SK-N-SH (cell line): Measurements from ENCODE around the gene SH3D21. TPM values are rescaled to one million over a fixed set of nuclear protein-coding genes. Genes with fewer than 3 reads are reported as not detected.

Experiments
- CTCF ChIA-PET: fragments of 300-600, 350-600 bp; formaldehyde crosslinking; extraction: SDS; loops from one replicate; lab custom pipeline; 2021; lab: Yijun Ruan, JAX
- POLR2A ChIA-PET: fragments of 350-600 bp; sonication (Branson Sonifier 250); formaldehyde crosslinking; extraction: SDS; loops from one replicate; lab custom pipeline; 2020; ENCODE audit warnings: antibody characterized with exemption, inconsistent platforms; lab: Yijun Ruan, JAX
- DNase-seq: peaks from one replicate; pipeline ENCODE4 v3.0.0; 2012
- H2AFZ ChIP-seq: fragments of 200-600 bp; sonication (generic); 2 replicates; pipeline ENCODE4 v1.8.1; 2016; ENCODE audit warnings: antibody characterized with exemption, mild to moderate bottlenecking, low read depth
- H3F3A ChIP-seq: fragments of 200-600 bp; sonication (generic); replicated peaks from 2 replicates; pipeline ENCODE3; 2016; ENCODE audit warnings: antibody characterized with exemption, mild to moderate bottlenecking; ENCODE audit not compliant: insufficient read depth
- H3K27ac ChIP-seq, 2 experiments: fragments of 200-500 bp in 1 of 2; fragments of 200-600 bp in 1 of 2; sonication (Bioruptor generic) in 1 of 2; sonication (generic), shearing (Covaris generic) in 1 of 2; 2 replicates each; pipeline versions ENCODE4 v1.5.1 to v1.6.1; 2014 to 2016; ENCODE audit warnings: low read depth in 2 of 2, inconsistent platforms in 1 of 2, low read length in 1 of 2, mild to moderate bottlenecking in 1 of 2, mixed read lengths in 1 of 2
- H3K27me3 ChIP-seq: fragments of 200-600 bp; sonication (generic), shearing (Covaris generic); 2 replicates; pipeline ENCODE4 v1.6.1; 2016; ENCODE audit warnings: mixed run types; ENCODE audit not compliant: insufficient read depth
- H3K36me3 ChIP-seq, 2 experiments: fragments of 200-500 bp in 1 of 2; fragments of 200-600 bp in 1 of 2; sonication (Bioruptor generic) in 1 of 2; sonication (generic) in 1 of 2; replicated peaks in 1 of 2; 2 replicates each; pipeline versions ENCODE3 to v1.5.1; 2014 to 2016; ENCODE audit warnings: low read length in 1 of 2, mild to moderate bottlenecking in 1 of 2; ENCODE audit not compliant: insufficient read depth in 2 of 2, control insufficient read depth in 1 of 2
- H3K4me1 ChIP-seq, 2 experiments: fragments of 200-500 bp in 1 of 2; fragments of 200-600 bp in 1 of 2; sonication (Bioruptor generic) in 1 of 2; sonication (generic), shearing (Covaris generic) in 1 of 2; 2 replicates each; pipeline versions ENCODE4 v1.5.1 to v1.6.1; 2014 to 2016; ENCODE audit warnings: low read depth in 1 of 2, low read length in 1 of 2, mixed run types in 1 of 2; ENCODE audit not compliant: insufficient read depth in 2 of 2, control insufficient read depth in 1 of 2
- H3K4me2 ChIP-seq: fragments of 200-600 bp; sonication (generic), shearing (Covaris generic); 2 replicates; pipeline ENCODE4 v1.6.1; 2017; ENCODE audit warnings: mixed run types
- H3K4me3 ChIP-seq, 2 experiments: fragments of 200-500 bp in 1 of 2; fragments of 200-600 bp in 1 of 2; sonication (Bioruptor generic) in 1 of 2; sonication (generic), shearing (Covaris generic) in 1 of 2; 2 replicates each; pipeline versions ENCODE4 v1.5.1 to v1.8.1; 2014 to 2016; ENCODE audit warnings: low read depth in 2 of 2, inconsistent platforms in 1 of 2, low read length in 1 of 2, mild to moderate bottlenecking in 1 of 2, mixed read lengths in 1 of 2, moderate library complexity in 1 of 2
- H3K79me2 ChIP-seq: fragments of 200-600 bp; sonication (generic); 2 replicates; pipeline ENCODE4 v1.8.1; 2017; ENCODE audit warnings: mild to moderate bottlenecking; ENCODE audit not compliant: insufficient read depth
- H3K9ac ChIP-seq: fragments of 200-600 bp; sonication (generic); 2 replicates; pipeline ENCODE4 v1.6.1; 2017; ENCODE audit warnings: mixed run types
- H3K9me2 ChIP-seq: fragments of 200-600 bp; sonication (generic); 2 replicates; pipeline ENCODE4 v1.6.1; 2017; ENCODE audit warnings: mixed run types
- H3K9me3 ChIP-seq: fragments of 200-600 bp; sonication (generic); 2 replicates; pipeline ENCODE4 v1.6.1; 2017; ENCODE audit warnings: mixed run types, mild to moderate bottlenecking, moderate library complexity
- H4K20me1 ChIP-seq: fragments of 200-600 bp; sonication (generic); 2 replicates; pipeline ENCODE4 v1.6.1; 2017; ENCODE audit warnings: mild to moderate bottlenecking, mixed run types; ENCODE audit not compliant: insufficient read depth
- CHD2 ChIP-seq: fragments of 150-350 bp; IDR thresholded peaks from 2 replicates; pipeline ENCODE4 v1.6.1; 2018; ENCODE audit warnings: low read length; ENCODE audit not compliant: partially characterized antibody
- ELF1 ChIP-seq: IDR thresholded peaks from 2 replicates; pipeline ENCODE4 v1.4.0; 2012
- EP300 ChIP-seq, 2 experiments: IDR thresholded peaks; 2 replicates each; pipeline versions ENCODE4 v1.4.0 to v1.6.1; 2012; ENCODE audit warnings: borderline replicate concordance in 1 of 2, low read depth in 1 of 2, low read length in 1 of 2
- FOSL2 ChIP-seq: IDR thresholded peaks from 2 replicates; pipeline ENCODE4 v1.4.0; 2012; ENCODE audit warnings: low read depth, mild to moderate bottlenecking, moderate library complexity, borderline replicate concordance
- FOXJ3 ChIP-seq: sonication (generic); formaldehyde crosslinking; IDR thresholded peaks from 2 replicates; pipeline ENCODE4 v1.5.1; 2020; ENCODE audit warnings: mild to moderate bottlenecking, missing genetic modification reagents
- FOXM1 ChIP-seq: IDR thresholded peaks from 2 replicates; pipeline ENCODE4 v1.4.0; 2012; ENCODE audit warnings: low read depth, mild to moderate bottlenecking
- JUND ChIP-seq: IDR thresholded peaks from 2 replicates; pipeline ENCODE4 v1.4.0; 2012
- MEF2A ChIP-seq: IDR thresholded peaks from 2 replicates; pipeline ENCODE4 v1.4.0; 2012; ENCODE audit warnings: low read depth, borderline replicate concordance
- MXI1 ChIP-seq: IDR thresholded peaks from 2 replicates; pipeline ENCODE4 v1.6.1; 2012; ENCODE audit warnings: mild to moderate bottlenecking, low read depth, low read length, improper control_type of control experiment
- NFIC ChIP-seq: IDR thresholded peaks from 2 replicates; pipeline ENCODE4 v1.4.0; 2012; ENCODE audit warnings: borderline replicate concordance
- NRF1 ChIP-seq: IDR thresholded peaks from 2 replicates; pipeline ENCODE4 v1.6.1; 2012; ENCODE audit warnings: low read depth, mild to moderate bottlenecking, low read length
- POLR2AphosphoS5 ChIP-seq: IDR thresholded peaks from 2 replicates; pipeline ENCODE4 v1.6.1; 2012; ENCODE audit warnings: low read depth, low read length
- RFX5 ChIP-seq: IDR thresholded peaks from 2 replicates; pipeline ENCODE4 v1.6.1; 2012; ENCODE audit warnings: mild to moderate bottlenecking, improper control_type of control experiment, low read length
- RXRA ChIP-seq: IDR thresholded peaks from 2 replicates; pipeline ENCODE4 v1.4.0; 2012; ENCODE audit warnings: low read depth, mild to moderate bottlenecking, borderline replicate concordance
- SMC3 ChIP-seq: IDR thresholded peaks from 2 replicates; pipeline ENCODE4 v1.6.1; 2012; ENCODE audit warnings: low read depth, low read length, improper control_type of control experiment
- TCF12 ChIP-seq: IDR thresholded peaks from 2 replicates; pipeline ENCODE4 v1.4.0; 2012
- TEAD4 ChIP-seq: IDR thresholded peaks from 2 replicates; pipeline ENCODE4 v1.4.0; 2012; ENCODE audit warnings: mild to moderate bottlenecking, borderline replicate concordance; ENCODE audit not compliant: insufficient read depth
- WGBS: methylation state at CpG from one replicate; pipeline ENCODE4 v1.1.6; 2017; ENCODE audit warnings: low lambda C conversion rate; 5-methylcytosine and 5-hydroxymethylcytosine counted together
- polyA plus RNA-seq, 3 experiments: library from polyadenylated mRNA; depleted of rRNA; stranded (reverse); fragments of >200 nt; gene quantifications; 2 replicates each; pipeline ENCODE4 v1.2.3, GENCODE V29; 2012
- TF ChIP-seq, protein P1 (sequence below): fragments of 150-350 bp; IDR thresholded peaks from 2 replicates; pipeline ENCODE4 v1.6.1; 2017; ENCODE audit warnings: antibody characterized with exemption, low read length, low read depth, borderline replicate concordance
- TF ChIP-seq, protein P2 (sequence below): IDR thresholded peaks from 2 replicates; pipeline ENCODE4 v1.4.0; 2012; ENCODE audit warnings: low read depth, borderline replicate concordance
- TF ChIP-seq, protein P3 (sequence below): fragments of 150-350 bp; IDR thresholded peaks from 2 replicates; pipeline ENCODE4 v1.6.1; 2016; ENCODE audit warnings: mild to moderate bottlenecking, low read depth, low read length
- TF ChIP-seq, protein P4 (sequence below): IDR thresholded peaks from 2 replicates; pipeline ENCODE4; 2012

SH3D21 gene
- polyA plus RNA-seq, 1 of the 3 experiments (the other 2 are of a cell fraction) = 1.6 TPM

DNA sequence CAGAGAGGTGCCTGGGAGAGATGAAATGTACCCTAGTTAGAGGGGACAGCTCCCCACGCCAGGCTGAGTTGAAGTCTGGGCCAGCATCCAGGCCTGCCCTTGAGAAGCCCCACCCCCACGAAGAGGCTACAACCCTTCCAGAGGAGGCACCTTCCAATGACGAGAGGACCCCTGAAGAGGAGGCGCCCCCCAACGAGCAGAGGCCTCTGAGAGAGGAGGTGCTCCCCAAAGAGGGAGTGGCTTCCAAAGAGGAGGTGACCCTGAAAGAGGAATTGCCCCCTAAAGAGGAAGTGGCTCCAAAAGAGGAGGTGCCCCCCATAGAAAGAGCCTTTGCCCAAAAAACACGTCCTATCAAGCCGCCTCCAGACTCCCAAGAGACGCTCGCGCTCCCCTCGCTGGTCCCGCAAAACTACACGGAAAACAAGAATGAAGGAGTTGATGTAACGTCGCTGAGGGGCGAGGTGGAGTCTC, 14.2 kb downstream of the SH3D21 start (continued):
- TF ChIP-seq NFIC (no peak), ELF1 (no peak), JUND (no peak), NRF1 (no peak)
- TF ChIP-seq, protein P1, sequence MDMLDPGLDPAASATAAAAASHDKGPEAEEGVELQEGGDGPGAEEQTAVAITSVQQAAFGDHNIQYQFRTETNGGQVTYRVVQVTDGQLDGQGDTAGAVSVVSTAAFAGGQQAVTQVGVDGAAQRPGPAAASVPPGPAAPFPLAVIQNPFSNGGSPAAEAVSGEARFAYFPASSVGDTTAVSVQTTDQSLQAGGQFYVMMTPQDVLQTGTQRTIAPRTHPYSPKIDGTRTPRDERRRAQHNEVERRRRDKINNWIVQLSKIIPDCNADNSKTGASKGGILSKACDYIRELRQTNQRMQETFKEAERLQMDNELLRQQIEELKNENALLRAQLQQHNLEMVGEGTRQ = no peak

DNA sequence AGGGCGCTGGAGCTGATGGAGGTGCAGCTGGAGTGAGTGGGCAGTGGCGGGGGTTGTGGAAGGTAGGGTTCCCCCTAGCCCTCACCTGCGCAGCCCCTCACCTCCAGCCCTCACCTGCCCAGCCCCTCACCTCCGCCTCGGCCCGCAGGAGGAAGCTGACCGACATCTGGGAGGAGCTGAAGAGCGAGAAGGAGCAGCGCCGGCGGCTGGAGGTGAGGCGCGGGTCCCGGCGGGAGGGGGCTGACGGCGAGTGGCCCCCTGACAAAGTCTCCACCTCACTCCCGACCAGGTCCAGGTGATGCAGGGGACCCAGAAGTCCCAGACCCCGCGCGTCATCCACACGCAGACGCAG, 14.6 kb downstream of the SH3D21 start:
- POLR2A ChIA-PET = no interaction called here
- TF ChIP-seq RFX5 (no peak), TEAD4 (no peak), POLR2AphosphoS5 (no peak), FOSL2 (no peak)

DNA sequence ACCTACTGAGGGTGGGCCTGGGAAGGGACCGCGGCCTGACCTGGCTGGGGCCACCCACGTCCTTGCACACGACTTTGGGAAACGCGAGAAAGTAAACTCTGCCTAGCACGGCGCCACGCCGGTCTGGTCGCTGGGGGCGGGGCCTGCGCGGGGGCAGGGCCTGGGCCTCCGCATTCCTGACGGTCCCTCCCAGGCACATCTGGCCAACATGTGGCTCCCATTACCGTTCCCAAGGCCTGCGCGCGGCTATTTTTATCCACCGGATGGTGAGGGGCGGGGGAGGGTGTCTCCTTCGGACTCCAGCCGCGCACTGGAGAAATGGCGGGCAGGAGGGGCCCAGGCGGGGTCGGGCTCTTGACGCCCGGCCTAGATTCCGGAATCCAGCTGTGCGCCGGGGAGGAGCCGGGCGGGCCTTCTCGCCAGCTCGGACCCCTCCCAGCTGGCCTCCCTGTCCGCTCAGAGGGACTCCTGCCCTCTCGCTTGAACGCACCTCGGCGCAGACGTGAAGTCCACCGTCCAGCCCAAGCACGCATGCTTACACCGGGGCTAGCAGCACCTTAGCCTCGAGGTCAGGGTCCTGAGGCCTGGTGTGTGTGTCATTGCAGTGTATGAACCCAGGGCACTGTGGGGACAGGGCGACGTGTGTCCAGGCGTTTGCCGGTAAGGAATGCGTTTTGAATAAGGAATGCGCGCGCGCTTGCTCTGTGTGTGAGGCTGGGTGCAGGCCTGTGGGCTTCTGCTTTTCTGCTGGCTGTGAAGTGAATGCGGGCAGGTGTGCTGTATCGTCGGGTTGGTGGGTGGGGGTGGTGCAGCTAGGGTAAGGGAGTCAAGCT, 15.2 kb downstream of the SH3D21 start:
- Histone ChIP-seq H2AFZ (no peak overlapping the region), H3K9ac (no peak overlapping the region)
- CTCF ChIA-PET = interaction anchor here (1.4 to 2.1 kb wide), 2 partner anchors 48 to 171 kb away, joined by 8 read pairs; partner anchors contain the start of gene TRAPPC3
- TF ChIP-seq FOXJ3 (CRISPR knock-in tag) (0 out of 2 replicates have a peak, but pooled peaks have one; percentile 38), SMC3 (no peak), RXRA (no peak), TCF12 (peak; percentile 70; the same call in 1 of the 2 replicates), NRF1 (no peak), CHD2 (peak; percentile 43), MEF2A (peak; percentile 52; the same call in 1 of the 2 replicates), ELF1 (no peak), FOXM1 (no peak), MXI1 (no peak), EP300 (IDR thresholded peaks at IDR 0.05; ENCODE audit: borderline replicate concordance in 1 of 2, low read depth in 1 of 2, low read length in 1 of 2) (no peak), RFX5 (no peak)
- TF ChIP-seq, protein P2, sequence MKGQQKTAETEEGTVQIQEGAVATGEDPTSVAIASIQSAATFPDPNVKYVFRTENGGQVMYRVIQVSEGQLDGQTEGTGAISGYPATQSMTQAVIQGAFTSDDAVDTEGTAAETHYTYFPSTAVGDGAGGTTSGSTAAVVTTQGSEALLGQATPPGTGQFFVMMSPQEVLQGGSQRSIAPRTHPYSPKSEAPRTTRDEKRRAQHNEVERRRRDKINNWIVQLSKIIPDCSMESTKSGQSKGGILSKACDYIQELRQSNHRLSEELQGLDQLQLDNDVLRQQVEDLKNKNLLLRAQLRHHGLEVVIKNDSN = no peak
- TF ChIP-seq, protein P3, sequence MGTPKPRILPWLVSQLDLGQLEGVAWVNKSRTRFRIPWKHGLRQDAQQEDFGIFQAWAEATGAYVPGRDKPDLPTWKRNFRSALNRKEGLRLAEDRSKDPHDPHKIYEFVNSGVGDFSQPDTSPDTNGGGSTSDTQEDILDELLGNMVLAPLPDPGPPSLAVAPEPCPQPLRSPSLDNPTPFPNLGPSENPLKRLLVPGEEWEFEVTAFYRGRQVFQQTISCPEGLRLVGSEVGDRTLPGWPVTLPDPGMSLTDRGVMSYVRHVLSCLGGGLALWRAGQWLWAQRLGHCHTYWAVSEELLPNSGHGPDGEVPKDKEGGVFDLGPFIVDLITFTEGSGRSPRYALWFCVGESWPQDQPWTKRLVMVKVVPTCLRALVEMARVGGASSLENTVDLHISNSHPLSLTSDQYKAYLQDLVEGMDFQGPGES = no peak
- TF ChIP-seq, protein P4, sequence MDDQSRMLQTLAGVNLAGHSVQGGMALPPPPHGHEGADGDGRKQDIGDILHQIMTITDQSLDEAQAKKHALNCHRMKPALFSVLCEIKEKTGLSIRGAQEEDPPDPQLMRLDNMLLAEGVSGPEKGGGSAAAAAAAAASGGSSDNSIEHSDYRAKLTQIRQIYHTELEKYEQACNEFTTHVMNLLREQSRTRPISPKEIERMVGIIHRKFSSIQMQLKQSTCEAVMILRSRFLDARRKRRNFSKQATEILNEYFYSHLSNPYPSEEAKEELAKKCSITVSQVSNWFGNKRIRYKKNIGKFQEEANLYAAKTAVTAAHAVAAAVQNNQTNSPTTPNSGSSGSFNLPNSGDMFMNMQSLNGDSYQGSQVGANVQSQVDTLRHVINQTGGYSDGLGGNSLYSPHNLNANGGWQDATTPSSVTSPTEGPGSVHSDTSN = no peak

More for the DNA sequence above, 14.6 kb downstream of the SH3D21 start:
- Histone ChIP-seq H3K27ac (no peak overlapping the region; a peak in 1 of 4 replicates), H3K4me2 (no peak overlapping the region), H3K79me2 (peaks cover 18% of the 10 kb centered on the region; the same call in 1 of the 2 replicates), H3K36me3 (peaks cover 0 to 6% of the 10 kb centered on the region in 2 experiments), H3K9me3 (no peaks in the 10 kb centered on the region), H3K9me2 (no peaks in the 10 kb centered on the region), H2AFZ (no peak overlapping the region), H3K9ac (no peak overlapping the region), H3K4me3 (no peak overlapping the region), H4K20me1 (0 out of 2 replicates have a peak, but pooled peaks cover 3% of the 10 kb centered on the region), H3K27me3 (no peaks in the 10 kb centered on the region), H3K4me1 (peaks cover 9 to 24% of the 10 kb centered on the region in 2 experiments; a peak in 1 of 4 replicates), H3F3A (peaks cover 8% of the 10 kb centered on the region)
- DNase-seq = no peak
- 95% methylated on average over 22 of the region's 23 CpGs for WGBS
- CTCF ChIA-PET = interaction anchor here (0.6 to 2.5 kb wide), 2 partner anchors 12 to 61 kb away, joined by 3 to 8 read pairs; no protein-coding TSS in a partner anchor

More for the DNA sequence above, 15.2 kb downstream of the SH3D21 start:
- Histone ChIP-seq H3K27me3 (no peaks in the 10 kb centered on the region), H3K4me1 (peaks cover 9 to 24% of the 10 kb centered on the region in 2 experiments; a peak in 1 of 4 replicates), H3K4me3 (no peak overlapping the region), H3K9me3 (no peaks in the 10 kb centered on the region), H4K20me1 (0 out of 2 replicates have a peak, but pooled peaks cover 3% of the 10 kb centered on the region), H3K79me2 (peaks cover 18% of the 10 kb centered on the region; the same call in 1 of the 2 replicates), H3K9me2 (no peaks in the 10 kb centered on the region), H3F3A (peaks cover 5% of the 10 kb centered on the region), H3K36me3 (peaks cover 0 to 6% of the 10 kb centered on the region in 2 experiments), H3K27ac (peak overlapping the region; percentile 20 to 24; a peak in 2 of 4 replicates), H3K4me2 (peak overlapping the region; percentile 28; the same call in 1 of the 2 replicates)
- DNase-seq = peak; percentile 91
- POLR2A ChIA-PET = interaction anchor here (0.9 kb wide), 1 partner anchor 64 kb away, joined by 3 read pairs; the partner anchor contains the start of gene STK40
- 76% methylated on average over 33 of the region's 59 CpGs for WGBS
